Prostate gland (tissue), 2 donors: Measurements from ENCODE around the gene PMFBP1. TPM values are rescaled to one million over a fixed set of nuclear protein-coding genes. Genes with fewer than 3 reads are reported as not detected.

Experiments
- DNase-seq: peaks from one replicate; pipeline ENCODE4 v3.0.0-alpha.2; 2019; ENCODE audit warnings: low spot score
- H3K27ac ChIP-seq, 2 donors: fragments of 200-600 bp; sonication (generic); 2 replicates each; pipeline ENCODE4 v1.5.1; 2017 to 2019
- H3K27me3 ChIP-seq: fragments of 200-600 bp; sonication (generic); replicated peaks from 2 replicates; pipeline ENCODE4 v1.5.1; 2019; ENCODE audit not compliant: insufficient read depth
- H3K36me3 ChIP-seq, 2 donors: fragments of 200-600 bp; sonication (generic); 1 replicate in 1 of 2; 2 replicates in 1 of 2; pipeline versions ENCODE4 v1.5.1 to v1.8.1; 2017 to 2019
- H3K4me1 ChIP-seq: fragments of 200-600 bp; sonication (generic); replicated peaks from 2 replicates; pipeline ENCODE4 v1.5.1; 2019
- H3K4me3 ChIP-seq, 2 donors: fragments of 200-600 bp; sonication (generic); 2 replicates each; pipeline ENCODE4 v1.5.1; 2017 to 2019
- H3K9me3 ChIP-seq: fragments of 200-600 bp; sonication (generic); 2 replicates; pipeline ENCODE4 v1.5.1; 2017
- CTCF ChIP-seq, 4 experiments: fragments of 200-600 bp in 2 of 4; fragments of 450-650 bp in 2 of 4; sonication (generic) in 2 of 4; IDR thresholded peaks; 1 replicate in 3 of 4; 2 replicates in 1 of 4; pipeline ENCODE4 v1.5.1; 2016 to 2019; ENCODE audit warnings: antibody characterized with exemption in 4 of 4, mild to moderate bottlenecking in 2 of 4, moderate library complexity in 2 of 4
- POLR2A ChIP-seq: fragments of 450-650 bp; IDR thresholded peaks from one replicate; pipeline ENCODE4 v1.6.1; 2016; ENCODE audit warnings: antibody characterized with exemption, mild to moderate bottlenecking
- POLR2AphosphoS5 ChIP-seq: sonication (generic); formaldehyde crosslinking; IDR thresholded peaks from one replicate; pipeline ENCODE4 v1.6.1; 2017; ENCODE audit warnings: antibody characterized with exemption
- WGBS: methylation state at CpG from one replicate; pipeline ENCODE4 v1.1.5; 2018; 5-methylcytosine and 5-hydroxymethylcytosine counted together
- intact Hi-C: fragments of 100-400 bp; cut with DNase I; formaldehyde crosslinking; loops from one replicate; pipeline ENCODE4 v1.14.2; 2022
- total RNA-seq, 2 donors: library from RNA; depleted of rRNA; stranded (reverse); fragments of >200 nt; gene quantifications; one replicate each; pipeline ENCODE4 v1.1.0, GENCODE V29; 2016

Gene PMFBP1
- total RNA-seq, 2 donors from 2014 or later = 1.7 to 5.2 TPM

DNA sequence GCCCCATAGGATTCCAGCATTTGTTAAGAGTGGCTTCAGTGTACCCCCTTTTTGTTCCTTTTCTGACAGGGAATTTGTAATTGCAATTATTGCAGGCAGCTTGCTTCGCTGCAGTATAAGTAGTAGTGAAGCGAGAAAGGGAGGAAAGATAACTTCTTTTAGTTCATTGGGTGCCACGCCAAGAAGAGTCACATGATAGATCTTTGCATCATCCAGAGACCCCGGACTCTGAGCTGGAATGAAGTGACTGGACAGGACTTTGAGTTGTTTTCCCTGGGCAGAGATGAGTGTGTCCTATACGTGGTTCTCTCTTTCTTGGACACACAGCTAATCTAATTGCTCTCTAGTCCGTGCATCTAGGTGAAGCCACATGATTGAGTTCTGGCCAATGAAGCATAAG is 44.8 kb upstream of the PMFBP1 start:
- Histone ChIP-seq H3K27me3 (no peaks in the 10 kb centered on the region), H3K36me3 (no peaks in the 10 kb centered on the region), H3K27ac (no peak overlapping the region), H3K4me1 (no peaks in the 10 kb centered on the region), H3K9me3 (no peaks in the 10 kb centered on the region), H3K4me3 (no peak overlapping the region)
- DNase-seq = no peak
- 52% methylated on average over 6 of the region's 6 CpGs for WGBS
- intact Hi-C loops = no loop called here
- TF ChIP-seq POLR2AphosphoS5 = no peak
- no peak for TF ChIP-seq POLR2A
- no peak for TF ChIP-seq CTCF (IDR thresholded peaks at IDR 0.05)

DNA sequence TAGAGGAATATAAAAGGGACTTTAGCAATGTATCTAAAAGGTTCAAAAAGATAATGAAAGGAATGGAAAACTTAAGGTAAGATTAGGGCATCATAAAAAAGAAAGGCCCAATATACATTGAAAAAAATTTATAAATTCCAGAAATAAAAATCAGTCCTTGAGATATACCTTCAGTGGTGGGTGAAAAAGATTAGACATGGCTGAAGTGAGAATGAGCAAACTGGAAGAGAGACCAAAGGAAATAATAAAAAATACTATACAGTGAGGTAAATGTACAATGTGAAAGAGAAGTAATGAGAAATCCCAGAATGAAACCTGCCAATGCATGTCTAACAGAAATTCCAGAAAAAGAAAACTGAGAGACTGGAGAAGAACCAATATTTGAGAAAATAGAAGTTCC is 42.9 kb upstream of the PMFBP1 start:
- Histone ChIP-seq H3K4me3 (no peak overlapping the region), H3K9me3 (no peaks in the 10 kb centered on the region), H3K27ac (no peak overlapping the region), H3K36me3 (no peaks in the 10 kb centered on the region), H3K4me1 (no peaks in the 10 kb centered on the region), H3K27me3 (no peaks in the 10 kb centered on the region)
- TF ChIP-seq POLR2AphosphoS5 = no peak
- TF ChIP-seq CTCF (IDR thresholded peaks at IDR 0.05) = no peak
- TF ChIP-seq POLR2A = no peak
- intact Hi-C loops = no loop called here
- DNase-seq = no peak

- TF ChIP-seq CTCF (IDR thresholded peaks at IDR 0.05) (no peak), POLR2AphosphoS5 (no peak), POLR2A (no peak)
- DNase-seq = no peak
- intact Hi-C loops = no loop called here
Measured at GRCh38 chr16:72211110-72211509, 39.2 kb upstream of the PMFBP1 start.

DNA sequence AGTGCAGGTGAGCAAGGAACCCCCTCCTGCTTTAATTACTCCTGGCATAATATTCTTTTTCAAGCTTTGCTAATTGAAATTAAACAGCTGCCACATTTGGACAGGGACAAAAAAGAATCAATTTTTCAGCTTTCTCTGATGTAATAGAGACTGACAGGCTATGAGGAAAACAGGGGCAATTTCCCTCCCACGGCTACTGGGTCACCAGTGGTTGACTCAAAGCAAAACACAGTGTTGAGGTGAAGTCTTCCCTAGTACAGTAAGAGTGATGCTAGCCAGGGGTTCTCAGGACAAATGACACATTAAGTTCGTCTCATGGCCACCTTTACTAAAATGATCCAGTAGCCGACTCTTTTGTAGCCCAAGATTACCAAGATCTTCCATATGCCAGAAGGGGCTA is 38.6 kb upstream of the PMFBP1 start:
- intact Hi-C loops = no loop called here
- Histone ChIP-seq H3K9me3 (no peaks in the 10 kb centered on the region), H3K4me3 (no peak overlapping the region), H3K27me3 (no peaks in the 10 kb centered on the region), H3K36me3 (no peaks in the 10 kb centered on the region), H3K4me1 (no peaks in the 10 kb centered on the region), H3K27ac (no peak overlapping the region)
- WGBS = 90% methylated on average over 3 of the region's 3 CpGs
- DNase-seq = no peak
- no peak for TF ChIP-seq POLR2A
- no peak for TF ChIP-seq POLR2AphosphoS5
- no peak for TF ChIP-seq CTCF (IDR thresholded peaks at IDR 0.05)

More at GRCh38 chr16:72211110-72211509, 39.2 kb upstream of the PMFBP1 start:
- H3K27ac ChIP-seq = no peak overlapping the region
- no peaks in the 10 kb centered on the region for H3K4me1 ChIP-seq
- no peak overlapping the region for H3K4me3 ChIP-seq
- no peaks in the 10 kb centered on the region for H3K27me3 ChIP-seq
- no peaks in the 10 kb centered on the region for H3K9me3 ChIP-seq
- H3K36me3 ChIP-seq = no peaks in the 10 kb centered on the region

DNA sequence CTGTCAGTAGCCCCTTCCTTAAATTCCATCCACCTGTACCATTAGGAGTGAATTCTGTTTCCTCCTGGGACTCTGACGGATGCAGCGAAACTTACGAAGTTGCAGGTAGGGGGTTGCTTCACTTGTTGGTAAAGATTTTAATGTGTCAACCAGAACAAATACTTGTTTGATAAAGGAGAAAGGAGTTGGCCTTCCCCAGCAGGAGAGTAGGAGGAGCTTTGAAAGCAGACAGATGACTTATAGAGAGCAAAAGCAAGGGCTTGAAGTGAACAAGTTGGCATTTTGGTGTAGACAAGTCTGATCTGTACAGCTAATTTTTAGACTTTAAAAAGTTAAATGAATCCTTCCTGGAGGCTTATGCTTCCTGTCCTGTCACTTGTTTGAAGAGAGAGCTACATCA is 38.1 kb upstream of the PMFBP1 start:
- H3K4me3 ChIP-seq = no peak overlapping the region
- no peak for TF ChIP-seq POLR2A
- no peak for TF ChIP-seq CTCF (IDR thresholded peaks at IDR 0.05)
- TF ChIP-seq POLR2AphosphoS5 = no peak
- no peak for DNase-seq
- no peaks in the 10 kb centered on the region for H3K9me3 ChIP-seq
- no peaks in the 10 kb centered on the region for H3K36me3 ChIP-seq
- H3K4me1 ChIP-seq = no peaks in the 10 kb centered on the region
- H3K27me3 ChIP-seq = no peaks in the 10 kb centered on the region
- intact Hi-C loops = no loop called here
- no peak overlapping the region for H3K27ac ChIP-seq
- 94% methylated on average over 3 of the region's 3 CpGs for WGBS
